Activated CD4-positive, alpha-beta T cell treated with anti-CD3 and anti-CD28 coated beads, Interleukin-2, amount 50 U/mL, for 4 hours (primary cell): ENCODE data around the gene PRDM4.
A peak's percentile ranks its signal among the peaks of the same experiment; 100 is the strongest.

Source experiments
- DNase-seq, 2 experiments: peaks; one replicate each; pipeline ENCODE4 v3.0.0-alpha.2; 2020

PRDM4 gene, protein sequence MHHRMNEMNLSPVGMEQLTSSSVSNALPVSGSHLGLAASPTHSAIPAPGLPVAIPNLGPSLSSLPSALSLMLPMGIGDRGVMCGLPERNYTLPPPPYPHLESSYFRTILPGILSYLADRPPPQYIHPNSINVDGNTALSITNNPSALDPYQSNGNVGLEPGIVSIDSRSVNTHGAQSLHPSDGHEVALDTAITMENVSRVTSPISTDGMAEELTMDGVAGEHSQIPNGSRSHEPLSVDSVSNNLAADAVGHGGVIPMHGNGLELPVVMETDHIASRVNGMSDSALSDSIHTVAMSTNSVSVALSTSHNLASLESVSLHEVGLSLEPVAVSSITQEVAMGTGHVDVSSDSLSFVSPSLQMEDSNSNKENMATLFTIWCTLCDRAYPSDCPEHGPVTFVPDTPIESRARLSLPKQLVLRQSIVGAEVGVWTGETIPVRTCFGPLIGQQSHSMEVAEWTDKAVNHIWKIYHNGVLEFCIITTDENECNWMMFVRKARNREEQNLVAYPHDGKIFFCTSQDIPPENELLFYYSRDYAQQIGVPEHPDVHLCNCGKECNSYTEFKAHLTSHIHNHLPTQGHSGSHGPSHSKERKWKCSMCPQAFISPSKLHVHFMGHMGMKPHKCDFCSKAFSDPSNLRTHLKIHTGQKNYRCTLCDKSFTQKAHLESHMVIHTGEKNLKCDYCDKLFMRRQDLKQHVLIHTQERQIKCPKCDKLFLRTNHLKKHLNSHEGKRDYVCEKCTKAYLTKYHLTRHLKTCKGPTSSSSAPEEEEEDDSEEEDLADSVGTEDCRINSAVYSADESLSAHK

DNA sequence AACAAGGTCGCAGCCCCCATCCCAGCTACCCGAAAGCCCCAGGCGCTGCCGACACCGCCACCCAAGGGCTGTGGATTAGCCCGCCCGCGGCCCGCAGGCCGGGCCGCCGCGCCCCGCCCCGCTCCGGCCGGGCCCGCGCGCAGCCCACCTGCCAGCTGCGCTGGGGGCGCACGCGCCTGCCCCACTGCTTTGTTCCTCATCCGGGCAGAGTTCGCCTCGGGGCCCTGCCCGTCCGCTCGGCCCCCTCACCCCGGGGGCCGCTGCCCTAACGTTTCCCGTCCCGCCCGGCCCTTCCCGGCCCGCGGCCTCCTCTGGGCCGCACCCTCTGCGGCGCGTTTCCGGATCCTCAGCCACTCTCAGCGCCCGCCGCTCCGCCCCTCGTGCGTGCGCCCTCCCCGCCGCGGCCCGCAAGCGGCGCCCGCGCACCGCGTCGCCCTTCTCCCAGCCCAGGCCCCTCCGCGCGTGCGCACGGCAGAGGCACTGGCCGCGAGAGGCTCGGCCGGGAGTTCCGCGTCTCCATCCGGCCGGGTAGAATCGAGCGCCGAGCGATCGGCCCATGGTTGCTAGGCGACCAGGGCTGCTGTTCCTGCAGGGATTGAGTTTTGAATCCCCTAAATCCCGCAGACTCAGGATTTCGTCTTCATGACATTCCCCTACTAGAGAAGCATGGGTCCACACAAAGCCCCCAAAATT, at the start of gene PRDM4:
TSS of gene PRDM4 (minus strand) at position 329 of the 693 bp plus-strand sequence. CDS start 622 bp downstream, outside the sequence.
- DNase-seq, result peak; percentile 76 to 80

GRCh38 chr12:107807471-107808150, 46.7 kb upstream of the PRDM4 start:
- DNase-seq, result no peak

- DNase-seq, result no peak
Observed at GRCh38 chr12:107805488-107806180, 44.7 kb upstream of the PRDM4 start.

DNA sequence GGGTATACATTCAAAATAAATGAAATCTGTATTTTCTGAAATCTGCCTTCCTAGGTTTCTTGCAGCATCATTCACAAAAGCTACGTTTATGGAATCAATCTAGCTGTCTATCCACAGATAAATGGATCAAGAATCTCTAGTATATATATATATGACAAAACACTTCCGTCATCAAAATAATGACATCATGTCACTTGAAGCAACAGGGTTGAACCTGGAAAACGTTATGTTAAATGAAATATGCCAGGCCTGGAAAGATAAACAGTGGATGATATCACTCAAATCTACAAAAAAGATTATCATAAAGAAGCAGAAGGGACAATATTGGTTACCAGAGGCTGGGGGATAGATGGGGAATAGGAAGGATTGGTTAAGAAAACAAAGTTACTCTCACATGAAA, 42.2 kb upstream of the PRDM4 start:
- no peak for DNase-seq

DNA sequence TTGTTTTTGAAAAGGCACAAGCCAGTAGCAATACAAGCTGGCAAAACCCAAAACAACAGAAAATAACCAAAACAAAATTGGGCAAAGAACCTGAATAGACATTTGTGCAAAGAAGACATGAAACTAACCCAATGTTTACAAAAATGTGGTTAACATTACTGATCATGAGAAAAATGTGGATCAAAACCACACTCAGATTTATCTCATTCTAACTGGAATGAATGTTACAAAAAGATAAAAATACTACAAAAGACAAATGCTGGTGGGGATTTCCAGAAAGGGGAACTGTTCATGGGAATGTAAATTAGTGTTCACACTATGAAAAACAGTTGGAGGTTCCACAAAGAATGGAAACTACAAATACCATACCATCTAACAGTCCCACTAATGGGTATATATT, 40.2 kb upstream of the PRDM4 start:
- no peak for DNase-seq

- DNase-seq, result no peak
Observed at GRCh38 chr12:107798580-107798979, 37.6 kb upstream of the PRDM4 start.

DNA sequence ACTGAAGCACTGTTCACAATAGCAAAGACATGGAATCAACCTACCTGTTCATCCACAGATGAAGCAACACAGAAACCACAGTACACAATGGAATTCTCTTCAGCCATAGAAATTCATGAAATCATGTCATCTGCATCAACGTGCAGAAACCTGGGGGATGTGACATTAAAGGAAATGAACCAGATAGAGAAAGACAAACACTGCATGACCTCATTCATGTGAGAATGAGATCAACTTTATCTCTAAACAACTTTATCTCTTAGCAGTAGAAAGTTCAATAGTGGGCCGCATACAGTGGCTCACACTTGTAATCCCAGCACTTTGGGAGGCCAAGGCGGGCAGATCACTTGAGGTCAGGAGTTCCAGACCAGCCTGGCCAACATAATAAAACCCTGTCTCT, 33.5 kb upstream of the PRDM4 start:
- DNase-seq, result no peak

DNA sequence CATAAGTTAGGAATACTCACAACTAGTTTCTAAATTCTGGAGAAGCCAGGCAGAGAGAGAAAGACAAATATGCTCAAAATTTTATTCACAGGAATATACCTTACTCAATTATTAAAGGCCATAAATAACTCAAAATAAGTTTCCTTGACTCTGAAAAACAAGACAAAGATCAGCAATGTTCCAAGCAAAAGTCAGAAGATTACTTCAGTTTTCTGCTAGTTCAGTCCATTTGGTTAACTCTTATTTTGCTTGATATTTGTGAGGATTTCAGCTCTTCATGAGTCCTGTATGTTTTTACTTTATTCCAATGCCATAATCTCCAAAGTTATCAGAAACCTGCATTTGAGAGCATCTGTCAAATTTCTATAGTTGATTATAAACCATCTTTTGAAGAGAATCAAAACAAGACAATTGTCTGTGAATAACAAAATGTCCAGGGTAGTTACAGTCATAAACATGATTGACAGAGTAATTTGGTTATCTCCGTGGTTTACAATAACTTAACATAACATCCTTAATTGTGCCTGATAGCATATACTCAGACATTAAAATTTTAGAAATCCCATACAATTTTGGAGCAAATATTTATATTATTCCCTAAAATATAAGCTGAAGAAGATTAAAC, 30.6 kb upstream of the PRDM4 start:
- no peak for DNase-seq

GRCh38 chr12:107788690-107789458, 27.9 kb upstream of the PRDM4 start:
- DNase-seq, result no peak

DNA sequence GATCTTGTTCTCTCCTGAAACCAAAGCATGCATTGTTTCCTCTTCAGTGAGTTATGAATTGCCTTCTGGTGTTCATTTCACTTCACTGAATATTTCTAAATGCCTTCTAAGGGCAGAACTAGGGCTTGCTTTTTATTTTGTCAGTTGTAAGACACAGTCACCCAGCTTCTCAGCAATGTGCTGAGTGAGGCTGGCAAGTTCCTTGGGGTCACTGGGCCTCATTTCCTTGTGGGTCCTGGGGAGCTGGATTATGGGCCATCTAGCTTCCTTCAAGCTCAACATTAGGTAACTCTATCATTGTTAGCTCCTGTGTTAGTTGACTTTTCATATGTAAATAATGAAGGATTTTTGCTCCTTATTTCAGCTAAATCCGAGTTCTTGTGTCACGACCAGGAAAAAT, 27.3 kb upstream of the PRDM4 start:
- DNase-seq, result no peak

DNA sequence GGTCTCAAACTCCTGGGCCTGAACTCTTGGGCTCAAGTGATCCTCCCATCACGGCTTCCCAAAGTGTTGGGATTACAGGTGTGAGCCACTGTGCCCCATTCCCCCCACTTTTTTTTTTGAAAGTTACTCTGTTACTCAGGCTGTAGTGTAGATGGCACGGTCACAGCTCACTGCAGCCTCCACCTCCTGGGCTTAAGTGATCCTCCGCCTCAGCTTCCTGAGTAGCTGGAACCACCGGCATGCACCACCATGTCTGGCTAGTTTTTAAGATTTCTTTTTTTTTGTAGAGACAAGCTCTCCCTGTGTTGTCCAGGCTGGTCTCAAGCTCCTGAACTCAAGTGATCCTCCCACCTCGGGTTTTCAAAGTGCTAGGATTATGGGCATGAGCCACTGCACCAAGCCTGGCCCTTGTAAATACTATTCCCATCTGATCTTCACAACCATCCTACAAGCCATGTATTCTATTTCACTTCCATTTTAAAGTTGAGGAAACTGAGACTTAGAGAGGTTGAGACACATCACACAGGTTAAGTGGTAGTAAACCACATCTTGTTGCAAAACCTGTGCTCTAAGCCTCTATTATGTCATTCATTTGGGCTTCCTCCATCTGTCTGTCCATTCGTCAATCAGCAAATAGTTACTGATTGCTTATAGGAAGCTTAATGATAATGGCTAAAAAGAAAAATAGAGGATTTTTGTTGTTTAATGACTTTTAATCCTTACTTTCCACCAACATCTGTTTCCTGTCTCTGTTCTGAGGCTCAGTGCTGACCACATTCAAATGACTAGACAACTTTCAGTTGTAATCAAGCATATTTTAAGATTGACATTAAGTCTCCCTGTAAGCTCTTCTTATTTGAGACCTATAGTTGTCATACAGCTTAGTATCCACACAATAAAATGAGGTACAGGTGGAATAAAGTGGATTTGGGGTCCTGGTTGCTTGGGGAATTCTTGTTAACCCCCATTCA, 22.8 kb upstream of the PRDM4 start:
- DNase-seq, result no peak

GRCh38 chr12:107782067-107782466, 21.1 kb upstream of the PRDM4 start:
- DNase-seq, result no peak

DNA sequence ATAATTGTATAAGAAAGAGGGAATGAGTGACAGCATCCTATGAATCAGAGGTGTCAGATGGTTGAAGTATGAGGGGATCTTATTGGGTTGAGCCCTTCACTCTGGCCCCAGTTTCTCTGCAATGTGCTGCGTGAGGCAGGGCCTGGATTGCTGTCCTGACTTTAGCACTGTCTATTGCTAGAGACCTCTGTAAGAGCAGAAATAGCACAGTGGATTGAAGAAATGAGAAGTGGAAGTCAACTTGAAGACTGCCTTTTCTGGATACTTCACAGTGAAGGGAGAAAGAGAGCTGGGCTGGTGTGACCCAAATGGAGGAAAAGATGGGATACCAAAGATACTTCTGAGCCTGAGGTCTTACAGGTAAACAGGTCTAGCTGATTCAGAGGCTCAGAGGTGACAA, 19.4 kb upstream of the PRDM4 start:
- no peak for DNase-seq

GRCh38 chr12:107779077-107779831, 18.3 kb upstream of the PRDM4 start:
- DNase-seq, result no peak

- no peak for DNase-seq
Observed at GRCh38 chr12:107778383-107779025, 17.6 kb upstream of the PRDM4 start.

DNA sequence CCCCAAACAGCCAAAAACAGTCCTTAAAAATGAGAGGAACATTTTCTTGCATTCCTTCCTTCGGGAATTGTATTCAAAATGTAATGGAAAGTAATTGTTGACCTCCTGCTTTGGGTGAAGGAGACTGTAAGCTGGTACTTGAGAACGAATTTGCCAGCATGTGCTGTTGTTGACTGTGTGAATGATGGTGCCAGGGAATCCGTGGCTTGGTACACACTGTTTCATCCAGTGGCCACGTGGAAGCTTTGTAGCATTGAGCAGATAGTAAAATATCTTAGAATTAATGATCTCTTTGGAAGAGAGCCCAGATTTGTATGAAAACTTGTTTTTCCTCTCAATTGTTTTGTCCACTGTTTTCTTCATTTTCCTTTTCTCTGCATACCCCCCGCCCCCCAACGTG, 15.2 kb upstream of the PRDM4 start:
- no peak for DNase-seq

DNA sequence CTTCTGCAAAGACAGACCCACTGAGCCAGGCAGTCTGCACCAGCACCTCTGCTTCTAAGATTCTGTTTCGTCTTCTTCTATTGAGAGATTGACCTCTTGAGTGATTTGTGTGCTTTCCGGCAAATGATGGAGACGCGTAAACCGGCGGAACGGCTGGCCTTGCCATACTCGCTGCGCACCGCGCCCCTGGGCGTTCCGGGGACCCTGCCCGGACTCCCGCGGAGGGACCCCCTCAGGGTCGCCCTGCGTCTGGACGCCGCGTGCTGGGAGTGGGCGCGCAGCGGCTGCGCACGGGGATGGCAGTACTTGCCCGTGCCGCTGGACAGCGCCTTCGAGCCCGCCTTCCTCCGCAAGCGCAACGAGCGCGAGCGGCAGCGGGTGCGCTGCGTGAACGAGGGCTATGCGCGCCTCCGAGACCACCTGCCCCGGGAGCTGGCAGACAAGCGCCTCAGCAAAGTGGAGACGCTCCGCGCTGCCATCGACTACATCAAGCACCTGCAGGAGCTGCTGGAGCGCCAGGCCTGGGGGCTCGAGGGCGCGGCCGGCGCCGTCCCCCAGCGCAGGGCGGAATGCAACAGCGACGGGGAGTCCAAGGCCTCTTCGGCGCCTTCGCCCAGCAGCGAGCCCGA, 14.3 kb upstream of the PRDM4 start:
- DNase-seq, result no peak
